A172 (cell line): ENCODE measurements around the gene NELFE. TPM values are rescaled to one million over a fixed set of nuclear protein-coding genes. Genes with fewer than 3 reads are reported as not detected.
"Not testable (repeated sequence)": the region's sequence is repeated elsewhere in the genome, so short reads cannot be mapped to it uniquely, and the experiment has no call there.

Source experiments
- DNase-seq: peaks from one replicate; pipeline ENCODE4 v3.0.0-alpha.2; 2015; ENCODE audit warnings: low spot score
- total RNA-seq: library from RNA; depleted of rRNA; stranded (reverse); fragments of >200 nt; shearing (Covaris generic); gene quantifications from 2 replicates; pipeline ENCODE4 v1.2.3, GENCODE V29; 2014

The NELFE gene
- total RNA-seq, 1 experiment from 2014 or later = 92.1 TPM

GRCh38 chr6:31949926-31950548 lies 8.7 kb downstream of the NELFE start:
- DNase-seq = no peak

DNA sequence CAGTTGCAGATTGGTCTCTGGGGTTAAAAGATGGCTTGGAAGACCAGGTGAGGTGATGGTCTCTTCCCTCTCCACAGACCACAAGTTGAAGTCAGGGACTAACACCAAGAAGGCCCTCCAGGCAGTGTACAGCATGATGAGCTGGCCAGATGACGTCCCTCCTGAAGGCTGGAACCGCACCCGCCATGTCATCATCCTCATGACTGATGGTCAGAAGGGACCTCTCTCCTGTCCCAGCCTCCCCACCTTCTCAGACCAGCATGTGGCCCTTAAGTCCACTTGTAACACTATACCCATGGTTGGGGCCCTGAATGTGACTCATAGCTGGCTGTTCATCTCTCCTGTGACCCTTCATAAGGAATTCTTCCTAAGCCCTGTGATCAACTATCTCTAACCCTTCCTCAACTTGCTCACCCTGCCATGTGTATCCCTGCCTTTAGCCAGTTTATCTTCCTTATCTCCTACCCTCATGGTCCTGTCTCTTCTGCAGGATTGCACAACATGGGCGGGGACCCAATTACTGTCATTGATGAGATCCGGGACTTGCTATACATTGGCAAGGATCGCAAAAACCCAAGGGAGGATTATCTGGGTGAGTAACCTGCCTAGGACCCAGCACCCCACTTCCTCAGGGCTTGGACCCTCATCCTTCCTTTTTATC lies 9.9 kb downstream of the NELFE start:
- peak; percentile 51 for DNase-seq

GRCh38 chr6:31948306-31948705 lies 10.5 kb downstream of the NELFE start:
- DNase-seq = no peak

- no peak for DNase-seq
These were observed 10.9 kb downstream of the NELFE start for GRCh38 chr6:31947864-31948263.

DNA sequence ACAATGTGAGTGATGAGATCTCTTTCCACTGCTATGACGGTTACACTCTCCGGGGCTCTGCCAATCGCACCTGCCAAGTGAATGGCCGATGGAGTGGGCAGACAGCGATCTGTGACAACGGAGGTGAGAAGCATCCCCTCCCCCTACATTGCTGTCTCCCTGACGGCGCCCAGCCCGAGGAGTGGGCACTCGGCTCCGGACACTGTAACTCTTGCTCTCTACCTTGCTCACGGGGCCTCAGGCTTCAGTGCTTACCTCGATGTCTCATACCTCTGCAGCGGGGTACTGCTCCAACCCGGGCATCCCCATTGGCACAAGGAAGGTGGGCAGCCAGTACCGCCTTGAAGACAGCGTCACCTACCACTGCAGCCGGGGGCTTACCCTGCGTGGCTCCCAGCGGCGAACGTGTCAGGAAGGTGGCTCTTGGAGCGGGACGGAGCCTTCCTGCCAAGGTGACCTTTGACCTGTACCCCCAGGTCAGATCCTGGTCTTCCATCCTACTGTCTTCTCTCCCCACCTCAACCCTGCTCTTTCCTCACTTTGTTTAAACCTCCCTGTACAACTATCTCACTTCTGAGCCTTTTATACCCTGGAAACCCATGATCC lies 11.6 kb downstream of the NELFE start:
- no peak for DNase-seq

- DNase-seq = no peak
These were observed 12.3 kb downstream of the NELFE start for GRCh38 chr6:31946370-31946885.

GRCh38 chr6:31945507-31946369 lies 13.0 kb downstream of the NELFE start, which contains the start of gene CFB:
CFB (plus strand) TSS chr6:31946095; CDS start chr6:31946222, 127 bp downstream.
- peak; percentile 84 for DNase-seq

GRCh38 chr6:31945154-31945506 lies 13.6 kb downstream of the NELFE start:
- DNase-seq = no peak

GRCh38 chr6:31943742-31944141 lies 15.0 kb downstream of the NELFE start:
- DNase-seq = no peak

DNA sequence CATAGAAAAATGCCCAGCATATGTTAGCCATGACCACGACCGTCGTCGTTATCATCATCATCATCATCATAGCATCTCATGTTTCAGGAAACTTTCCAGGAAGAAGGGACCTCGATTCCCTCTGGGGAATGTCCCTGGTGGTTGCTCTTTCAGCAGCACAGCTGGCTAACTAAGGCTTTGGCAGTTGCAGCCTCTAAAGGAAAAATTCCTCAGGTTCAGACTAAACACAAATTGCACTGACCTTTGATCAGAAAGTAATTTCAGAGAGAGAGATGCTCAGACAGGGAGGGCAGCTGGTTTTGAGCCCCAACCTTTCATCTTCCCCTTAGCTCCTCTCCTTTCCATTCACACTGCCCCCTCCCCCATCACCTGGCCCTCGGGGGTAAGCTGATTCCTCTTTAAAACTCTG lies 18.5 kb downstream of the NELFE start:
- peak; percentile 52 for DNase-seq

DNA sequence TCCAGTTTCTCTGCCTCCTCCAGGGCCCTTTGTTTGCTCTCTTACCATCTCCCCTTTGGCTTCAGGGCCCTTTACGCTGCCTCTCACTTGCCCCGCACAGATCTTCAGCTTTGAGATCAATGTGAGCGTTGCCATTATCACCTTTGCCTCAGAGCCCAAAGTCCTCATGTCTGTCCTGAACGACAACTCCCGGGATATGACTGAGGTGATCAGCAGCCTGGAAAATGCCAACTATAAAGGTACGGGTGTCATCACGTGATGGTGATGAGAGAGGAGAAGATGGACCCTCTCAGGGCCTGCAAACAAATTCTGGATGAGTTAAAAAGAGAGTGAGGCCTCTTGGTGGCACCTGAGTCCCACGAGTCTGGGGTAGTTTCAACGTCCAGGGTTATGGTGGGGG lies 22.9 kb downstream of the NELFE start:
- no peak for DNase-seq

DNA sequence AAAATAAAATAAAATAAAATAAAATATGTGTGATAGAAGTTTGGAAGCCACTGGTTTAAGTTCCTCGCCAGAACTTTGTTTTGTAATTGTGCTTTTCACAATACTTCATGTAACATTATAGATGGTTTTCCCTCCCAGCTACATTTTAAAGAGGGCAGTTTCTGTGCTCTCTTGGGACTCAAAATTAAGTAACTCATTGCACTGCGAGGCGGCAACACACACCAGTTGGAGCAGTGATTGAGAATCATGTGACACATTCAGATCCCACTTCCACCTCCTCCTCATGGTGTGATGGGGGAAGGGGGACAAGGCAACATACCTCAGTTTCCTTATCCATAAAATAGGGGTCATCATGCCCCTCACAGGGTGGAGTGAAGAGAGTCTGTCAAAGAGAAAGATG lies 23.8 kb downstream of the NELFE start:
- no peak for DNase-seq

DNA sequence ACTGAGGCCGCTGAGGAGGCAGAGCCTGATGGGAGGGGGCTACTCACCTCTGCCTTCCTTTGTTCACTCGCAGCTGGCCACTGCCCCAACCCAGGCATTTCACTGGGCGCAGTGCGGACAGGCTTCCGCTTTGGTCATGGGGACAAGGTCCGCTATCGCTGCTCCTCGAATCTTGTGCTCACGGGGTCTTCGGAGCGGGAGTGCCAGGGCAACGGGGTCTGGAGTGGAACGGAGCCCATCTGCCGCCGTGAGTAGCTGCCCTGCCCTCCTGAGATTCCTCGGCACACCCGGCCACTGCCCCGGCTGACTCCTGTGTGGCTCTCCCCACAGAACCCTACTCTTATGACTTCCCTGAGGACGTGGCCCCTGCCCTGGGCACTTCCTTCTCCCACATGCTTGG lies 25.2 kb downstream of the NELFE start:
- DNase-seq = no peak

- DNase-seq = not testable (repeated sequence)
These were observed 26.6 kb downstream of the NELFE start for GRCh38 chr6:31932137-31932536.

DNA sequence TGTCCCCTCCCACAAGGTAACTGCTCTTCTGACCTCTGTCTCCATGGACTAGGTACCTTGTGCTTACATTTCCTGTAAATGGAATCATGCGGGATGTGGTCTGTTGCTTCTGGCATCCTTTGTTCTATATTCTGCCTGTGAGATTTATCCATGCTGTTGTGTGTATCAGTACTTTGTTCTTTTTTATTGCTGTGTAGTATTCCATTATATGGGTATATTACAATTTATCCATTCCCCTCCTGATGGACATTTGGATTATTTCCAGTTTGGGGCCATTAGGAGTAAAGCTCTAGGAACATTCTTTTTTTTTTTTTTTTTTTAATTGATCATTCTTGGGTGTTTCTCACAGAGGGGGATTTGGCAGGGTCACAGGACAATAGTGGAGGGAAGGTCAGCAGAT lies 27.8 kb downstream of the NELFE start:
- no peak for DNase-seq

DNA sequence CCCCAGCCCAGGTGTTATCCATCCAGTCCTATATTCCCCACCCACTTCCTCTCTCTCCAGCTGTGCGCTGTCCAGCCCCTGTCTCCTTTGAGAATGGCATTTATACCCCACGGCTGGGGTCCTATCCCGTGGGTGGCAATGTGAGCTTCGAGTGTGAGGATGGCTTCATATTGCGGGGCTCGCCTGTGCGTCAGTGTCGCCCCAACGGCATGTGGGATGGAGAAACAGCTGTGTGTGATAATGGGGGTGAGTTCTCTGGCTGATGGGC lies 30.2 kb downstream of the NELFE start:
- DNase-seq = no peak

GRCh38 chr6:31927863-31928671 lies 30.7 kb downstream of the NELFE start:
- DNase-seq = no peak

- DNase-seq = no peak
These were observed 31.4 kb downstream of the NELFE start, which contains the start of gene C2 for GRCh38 chr6:31927242-31927862. C2 (plus strand) TSS chr6:31927717; CDS start chr6:31927753, 36 bp downstream.

- DNase-seq = no peak
These were observed 35.8 kb downstream of the NELFE start for GRCh38 chr6:31922942-31923341.

GRCh38 chr6:31920811-31921210 lies 38.0 kb downstream of the NELFE start:
- no peak for DNase-seq
